Muscle layer of colon (tissue), 2 donors: ENCODE results near the gene TENM4.

Source experiments
- H3K27ac ChIP-seq: one replicate; pipeline ENCODE4 v1.7.0; 2013; ENCODE audit warnings: low read depth, mild to moderate bottlenecking, low read length, moderate library complexity
- H3K27me3 ChIP-seq, 2 donors: one replicate each; pipeline ENCODE4 v1.7.0; 2013; ENCODE audit warnings: low read length in 2 of 2, mild to moderate bottlenecking in 2 of 2; ENCODE audit not compliant: insufficient read depth in 2 of 2, control insufficient read depth in 1 of 2
- H3K36me3 ChIP-seq: one replicate; pipeline ENCODE4 v1.7.0; 2013; ENCODE audit warnings: mild to moderate bottlenecking, low read length; ENCODE audit not compliant: insufficient read depth
- H3K4me1 ChIP-seq: one replicate; pipeline ENCODE4 v1.7.0; 2013; ENCODE audit warnings: mild to moderate bottlenecking, low read length; ENCODE audit not compliant: insufficient read depth
- H3K4me3 ChIP-seq, 2 donors: one replicate each; pipeline ENCODE4 v1.7.0; 2013; ENCODE audit warnings: low read length in 2 of 2, low read depth in 1 of 2, mild to moderate bottlenecking in 1 of 2, moderate library complexity in 1 of 2
- H3K9ac ChIP-seq: one replicate; pipeline ENCODE4 v1.7.0; 2013; ENCODE audit warnings: low read length
- H3K9me3 ChIP-seq: one replicate; pipeline ENCODE4 v1.7.0; 2013; ENCODE audit warnings: mild to moderate bottlenecking, low read length
- donor health status: abdominal sarcoma.
- donor health status: Adenocarcinoma of cecum.

The TENM4 gene

GRCh38 chr11:78967811-78968210 is 473.0 kb downstream of the TENM4 start:
- no peak overlapping the region for H3K4me3 ChIP-seq

GRCh38 chr11:78965432-78965831 is 475.4 kb downstream of the TENM4 start:
- Histone ChIP-seq H3K9ac (no peak overlapping the region), H3K4me1 (peaks cover 4% of the 10 kb centered on the region), H3K9me3 (no peaks in the 10 kb centered on the region), H3K27me3 (peaks cover 0 to 10% of the 10 kb centered on the region in 2 donors), H3K36me3 (no peaks in the 10 kb centered on the region), H3K4me3 (no peak overlapping the region), H3K27ac (no peak overlapping the region)

More at GRCh38 chr11:78967811-78968210, 473.0 kb downstream of the TENM4 start:
- H3K36me3 ChIP-seq: no peaks in the 10 kb centered on the region
- H3K9ac ChIP-seq: no peak overlapping the region
- H3K9me3 ChIP-seq: no peaks in the 10 kb centered on the region
- H3K27ac ChIP-seq: no peak overlapping the region
- no peaks in the 10 kb centered on the region for H3K4me1 ChIP-seq
- peaks cover 2 to 5% of the 10 kb centered on the region in 2 donors for H3K27me3 ChIP-seq

- Histone ChIP-seq H3K4me3 (no peak overlapping the region), H3K9ac (no peak overlapping the region), H3K36me3 (no peaks in the 10 kb centered on the region)
These were observed 478.7 kb downstream of the TENM4 start for GRCh38 chr11:78961937-78962701.

GRCh38 chr11:78961247-78961646 is 479.6 kb downstream of the TENM4 start:
- no peaks in the 10 kb centered on the region for H3K9me3 ChIP-seq

More at GRCh38 chr11:78961937-78962701, 478.7 kb downstream of the TENM4 start:
- Histone ChIP-seq H3K9me3 (no peaks in the 10 kb centered on the region), H3K4me1 (peaks cover 4% of the 10 kb centered on the region), H3K27me3 (peaks cover 0 to 10% of the 10 kb centered on the region in 2 donors), H3K27ac (no peak overlapping the region)

GRCh38 chr11:78958444-78958843 is 482.4 kb downstream of the TENM4 start:
- Histone ChIP-seq H3K9me3 (no peaks in the 10 kb centered on the region), H3K36me3 (no peaks in the 10 kb centered on the region), H3K27me3 (peaks cover 0 to 10% of the 10 kb centered on the region in 2 donors), H3K27ac (no peak overlapping the region), H3K4me1 (peaks cover 4% of the 10 kb centered on the region), H3K9ac (no peak overlapping the region), H3K4me3 (no peak overlapping the region)

More at GRCh38 chr11:78961247-78961646, 479.6 kb downstream of the TENM4 start:
- Histone ChIP-seq H3K27me3 (peaks cover 0 to 10% of the 10 kb centered on the region in 2 donors), H3K4me3 (no peak overlapping the region), H3K36me3 (no peaks in the 10 kb centered on the region), H3K9ac (no peak overlapping the region), H3K27ac (no peak overlapping the region), H3K4me1 (peaks cover 4% of the 10 kb centered on the region)

- H3K9me3 ChIP-seq: no peaks in the 10 kb centered on the region
- peaks cover 4% of the 10 kb centered on the region for H3K4me1 ChIP-seq
- H3K27me3 ChIP-seq: peaks cover 0 to 10% of the 10 kb centered on the region in 2 donors
- no peak overlapping the region for H3K9ac ChIP-seq
- no peak overlapping the region for H3K4me3 ChIP-seq
- no peaks in the 10 kb centered on the region for H3K36me3 ChIP-seq
- no peak overlapping the region for H3K27ac ChIP-seq
These were observed 483.2 kb downstream of the TENM4 start for GRCh38 chr11:78957476-78958245.

- no peaks in the 10 kb centered on the region for H3K4me1 ChIP-seq
- no peaks in the 10 kb centered on the region for H3K27me3 ChIP-seq
- H3K4me3 ChIP-seq: no peak overlapping the region
- no peaks in the 10 kb centered on the region for H3K36me3 ChIP-seq
- no peak overlapping the region for H3K9ac ChIP-seq
- H3K27ac ChIP-seq: no peak overlapping the region
- H3K9me3 ChIP-seq: no peaks in the 10 kb centered on the region
These were observed 486.1 kb downstream of the TENM4 start for GRCh38 chr11:78954696-78955095.

GRCh38 chr11:78954261-78954660 is 486.6 kb downstream of the TENM4 start:
- Histone ChIP-seq H3K4me3 (no peak overlapping the region), H3K27me3 (no peaks in the 10 kb centered on the region), H3K9me3 (no peaks in the 10 kb centered on the region), H3K9ac (no peak overlapping the region), H3K27ac (no peak overlapping the region), H3K36me3 (no peaks in the 10 kb centered on the region), H3K4me1 (no peaks in the 10 kb centered on the region)

- H3K27ac ChIP-seq: no peak overlapping the region
These were observed 487.9 kb downstream of the TENM4 start for GRCh38 chr11:78952890-78953289.

GRCh38 chr11:78952175-78952574 is 488.7 kb downstream of the TENM4 start:
- Histone ChIP-seq H3K9me3 (no peaks in the 10 kb centered on the region), H3K36me3 (no peaks in the 10 kb centered on the region), H3K4me3 (no peak overlapping the region), H3K4me1 (peaks cover 9% of the 10 kb centered on the region), H3K27me3 (no peaks in the 10 kb centered on the region), H3K27ac (no peak overlapping the region), H3K9ac (no peak overlapping the region)

More at GRCh38 chr11:78952890-78953289, 487.9 kb downstream of the TENM4 start:
- H3K27me3 ChIP-seq: no peaks in the 10 kb centered on the region
- H3K9me3 ChIP-seq: no peaks in the 10 kb centered on the region
- no peak overlapping the region for H3K4me3 ChIP-seq
- peaks cover 2% of the 10 kb centered on the region for H3K4me1 ChIP-seq
- no peaks in the 10 kb centered on the region for H3K36me3 ChIP-seq
- no peak overlapping the region for H3K9ac ChIP-seq

- Histone ChIP-seq H3K36me3 (no peaks in the 10 kb centered on the region), H3K9me3 (peaks cover 3% of the 10 kb centered on the region), H3K4me1 (peaks cover 14% of the 10 kb centered on the region), H3K4me3 (no peak overlapping the region), H3K9ac (no peak overlapping the region), H3K27me3 (no peaks in the 10 kb centered on the region), H3K27ac (no peak overlapping the region)
These were observed 490.7 kb downstream of the TENM4 start for GRCh38 chr11:78949976-78950690.
